ENCODE measurements around the gene MEDAG. TPM values are rescaled to one million over a fixed set of nuclear protein-coding genes. Genes with fewer than 3 reads are reported as not detected.
A peak's percentile ranks its signal among the peaks of the same experiment; 100 is the strongest.

MEDAG gene
- polyA plus RNA-seq, 1 of the 3 experiments (the other 2 are of a cell fraction) = not detected

GRCh38 chr13:30881191-30881651 is 24.9 kb upstream of the MEDAG start (continued):
- TF ChIP-seq FOXJ3 (CRISPR knock-in tag; IDR thresholded peaks at IDR 0.05) (no peak), IRF3 (IDR thresholded peaks at IDR 0.05; ENCODE audit: low read depth, low read length) (no peak)

GRCh38 chr13:30882026-30882850 is 23.8 kb upstream of the MEDAG start:
- ChIA-PET CTCF (interaction anchor here (2.6 kb wide), 1 partner anchor 16 kb away, joined by 8 read pairs; no protein-coding TSS in a partner anchor), POLR2A (no interaction called here)
- peak overlapping the region; percentile 60 for H2AFZ ChIP-seq (ENCODE audit: low read depth)

More at GRCh38 chr13:30882026-30882850, 23.8 kb upstream of the MEDAG start:
- peak; percentile 58 for DNase-seq
- no peak for TF ChIP-seq RFX5 (IDR thresholded peaks at IDR 0.05; ENCODE audit: low read length)
- TF ChIP-seq RCOR1 (IDR thresholded peaks at IDR 0.05; ENCODE audit: low read length) = peak; percentile 43; the same call in 1 of the 2 replicates
- no peak for TF ChIP-seq ZBTB33 (IDR thresholded peaks at IDR 0.05; ENCODE audit: borderline replicate concordance, low read depth)
- TF ChIP-seq EP300 (IDR thresholded peaks at IDR 0.05; ENCODE audit: borderline replicate concordance in 1 of 2, low read depth in 1 of 2, low read length in 1 of 2) = peak in 1 of 2 experiments; percentile 83; a peak in 2 of 4 replicates
- 0 out of 2 replicates have a peak, but pooled peaks have one; percentile 27 for TF ChIP-seq TCF12 (IDR thresholded peaks at IDR 0.05)
- TF ChIP-seq GATA2 (CRISPR knock-in tag; IDR thresholded peaks at IDR 0.05) = peak; percentile 62
- TF ChIP-seq JUND (IDR thresholded peaks at IDR 0.05) = no peak
- Histone ChIP-seq H3K4me1 (ENCODE audit: control insufficient read depth in 1 of 2, insufficient read depth in 2 of 2, low read depth in 1 of 2, low read length in 1 of 2) (peaks cover 28% of the 10 kb centered on the region in 2 experiments), H3K27me3 (ENCODE audit: insufficient read depth) (no peaks in the 10 kb centered on the region), H3K9me3 (no peaks in the 10 kb centered on the region), H3K4me3 (ENCODE audit: low read depth in 2 of 2, low read length in 1 of 2) (no peak overlapping the region), H3K9me2 (no peaks in the 10 kb centered on the region), H3K36me3 (replicated peaks in 1 of 2; ENCODE audit: control insufficient read depth in 1 of 2, insufficient read depth in 2 of 2, low read length in 1 of 2) (no peaks in the 10 kb centered on the region), H3F3A (replicated peaks; ENCODE audit: insufficient read depth) (peaks cover 7% of the 10 kb centered on the region), H4K20me1 (ENCODE audit: insufficient read depth) (no peaks in the 10 kb centered on the region), H3K9ac (no peak overlapping the region), H3K79me2 (ENCODE audit: insufficient read depth) (no peaks in the 10 kb centered on the region), H3K27ac (ENCODE audit: low read depth in 2 of 2, low read length in 1 of 2) (peak overlapping the region; percentile 5 to 88; a peak in 3 of 4 replicates), H3K4me2 (no peak overlapping the region)
- WGBS (ENCODE audit: low lambda C conversion rate) = 46% methylated on average over 7 of the region's 8 CpGs
